AG09319 (cell line): ENCODE measurements around the gene ANKRD6.

Experiments used
- DNase-seq: peaks from one replicate; pipeline ENCODE4 v3.0.0-alpha.2; 2010; ENCODE audit warnings: low read depth; ENCODE audit errors: extremely low read depth
- CTCF ChIP-seq: IDR thresholded peaks from 2 replicates; pipeline ENCODE4 v1.5.1; 2011; ENCODE audit warnings: low read depth, mild to moderate bottlenecking, inconsistent platforms, low read length, moderate library complexity

ANKRD6 gene

DNA sequence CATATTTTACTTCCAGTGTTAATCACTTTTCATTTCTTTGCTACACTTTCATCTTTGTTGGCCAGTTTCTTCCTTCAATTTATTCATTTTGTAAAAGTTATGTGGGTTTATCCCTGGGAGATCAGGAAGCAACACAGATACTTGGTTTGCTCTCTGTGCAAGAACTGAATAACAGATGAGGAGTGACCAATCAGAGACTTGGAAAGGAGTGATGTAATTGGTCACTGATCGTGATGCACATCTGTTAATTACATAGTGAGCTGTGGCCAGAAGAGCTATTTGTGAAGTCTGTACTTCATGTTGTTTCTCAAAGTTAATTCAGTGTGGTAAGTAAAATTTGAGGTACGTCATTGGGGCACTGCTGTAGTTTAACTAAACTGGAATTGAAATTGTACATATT lies 21.3 kb downstream of the ANKRD6 start:
- DNase-seq = no peak
- no peak for TF ChIP-seq CTCF

GRCh38 chr6:89458704-89459103 lies 25.8 kb downstream of the ANKRD6 start:
- TF ChIP-seq CTCF = no peak
- no peak for DNase-seq

GRCh38 chr6:89459501-89459900 lies 26.5 kb downstream of the ANKRD6 start:
- no peak for DNase-seq
- no peak for TF ChIP-seq CTCF

DNA sequence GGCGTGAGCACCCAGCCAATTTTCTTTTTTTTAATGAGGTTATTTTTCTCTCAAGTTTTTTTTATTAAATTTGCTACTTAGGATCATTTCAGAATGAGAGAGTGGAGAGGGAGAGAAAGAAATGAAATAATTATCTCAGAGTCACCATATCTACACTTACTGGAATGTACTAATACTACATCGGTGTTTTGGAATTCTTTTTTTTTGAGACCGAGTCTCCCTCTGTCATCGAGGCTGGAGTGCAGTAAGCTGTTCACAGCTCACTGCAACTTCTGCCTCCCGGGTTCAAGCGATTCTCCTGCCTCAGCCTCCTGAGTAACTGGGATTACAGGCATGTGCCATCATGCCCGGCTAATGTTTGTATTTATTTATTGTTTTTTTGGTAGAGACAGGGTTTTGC lies 27.8 kb downstream of the ANKRD6 start:
- no peak for DNase-seq
- no peak for TF ChIP-seq CTCF

- DNase-seq = no peak
- TF ChIP-seq CTCF = no peak
Observed at GRCh38 chr6:89462503-89462902, 29.6 kb downstream of the ANKRD6 start.

DNA sequence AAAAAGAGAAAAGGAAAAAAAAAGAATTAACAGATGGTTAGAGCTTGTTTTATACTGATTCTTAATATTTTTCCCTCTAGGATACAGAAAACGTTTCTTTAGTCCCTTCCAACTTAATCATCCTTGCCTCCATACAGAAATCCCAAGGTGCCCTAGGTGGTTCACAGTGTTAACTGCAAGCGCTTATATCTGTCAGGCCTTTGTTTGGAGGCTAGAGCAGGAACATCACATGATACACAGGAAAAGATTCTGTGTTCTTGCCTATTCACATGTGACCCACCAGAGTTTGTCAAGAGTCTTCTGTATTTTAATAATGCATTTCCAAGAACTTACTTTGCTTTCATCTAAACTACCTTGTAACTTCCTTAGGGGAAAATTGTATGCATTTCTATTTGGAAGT lies 31.3 kb downstream of the ANKRD6 start:
- no peak for DNase-seq
- TF ChIP-seq CTCF = no peak

GRCh38 chr6:89467437-89467836 lies 34.5 kb downstream of the ANKRD6 start:
- no peak for DNase-seq
- no peak for TF ChIP-seq CTCF
